CD14-positive monocyte (primary cell): ENCODE results near the gene COG7. TPM values are rescaled to one million over a fixed set of nuclear protein-coding genes. Genes with fewer than 3 reads are reported as not detected.
"Not testable (repeated sequence)": the region's sequence is repeated elsewhere in the genome, so short reads cannot be mapped to it uniquely, and the experiment has no call there.

Source experiments
- DNase-seq, 3 donors: peaks; one replicate each; pipeline ENCODE4 v3.0.0-alpha.2; 2011 to 2022
- H2AFZ ChIP-seq: 2 replicates; pipeline ENCODE4 v1.6.0; 2012; ENCODE audit warnings: mild to moderate bottlenecking, low read depth, low read length, inconsistent platforms; ENCODE audit not compliant: insufficient read depth, poor library complexity, severe bottlenecking
- H3K27ac ChIP-seq, 2 donors: 1 replicate in 1 of 2; 2 replicates in 1 of 2; pipeline ENCODE4 v1.5.1; 2012 to 2013; ENCODE audit warnings: low read length in 2 of 2, control low read depth in 1 of 2, inconsistent platforms in 1 of 2, low read depth in 1 of 2, mild to moderate bottlenecking in 1 of 2
- H3K27me3 ChIP-seq, 2 donors: one replicate each; pipeline versions ENCODE4 v1.6.0 to v1.6.1; 2011 to 2013; ENCODE audit warnings: low read length in 2 of 2; ENCODE audit not compliant: control insufficient read depth in 2 of 2, insufficient read depth in 2 of 2
- H3K36me3 ChIP-seq, 2 donors: replicated peaks in 1 of 2; 1 replicate in 1 of 2; 2 replicates in 1 of 2; pipeline versions ENCODE4 v1.5.1 to v1.6.1; 2012 to 2013; ENCODE audit warnings: low read length in 2 of 2, control low read depth in 1 of 2, inconsistent platforms in 1 of 2, mild to moderate bottlenecking in 1 of 2; ENCODE audit not compliant: insufficient read depth in 2 of 2, control insufficient read depth in 1 of 2
- H3K4me1 ChIP-seq, 2 donors: 1 replicate in 1 of 2; 2 replicates in 1 of 2; pipeline versions ENCODE4 v1.5.1 to v1.6.1; 2012 to 2013; ENCODE audit warnings: low read length in 2 of 2, control low read depth in 1 of 2, inconsistent platforms in 1 of 2, mild to moderate bottlenecking in 1 of 2, moderate library complexity in 1 of 2; ENCODE audit not compliant: insufficient read depth in 2 of 2, control insufficient read depth in 1 of 2
- H3K4me2 ChIP-seq: replicated peaks from 2 replicates; pipeline ENCODE3; 2012; ENCODE audit warnings: low read length, moderate library complexity, mild to moderate bottlenecking; ENCODE audit not compliant: poor library complexity, severe bottlenecking; ENCODE audit errors: extremely low read depth
- H3K4me3 ChIP-seq, 3 experiments: fragments of 200-600 bp in 1 of 3; sonication (generic) in 1 of 3; replicated peaks in 1 of 3; 1 replicate in 2 of 3; 2 replicates in 1 of 3; pipeline ENCODE4 v1.5.1; 2011 to 2013; ENCODE audit warnings: low read length in 3 of 3, mild to moderate bottlenecking in 3 of 3, control low read depth in 2 of 3, low read depth in 2 of 3, inconsistent platforms in 1 of 3, moderate library complexity in 1 of 3
- H3K79me2 ChIP-seq: 2 replicates; pipeline ENCODE4 v1.6.0; 2012; ENCODE audit warnings: mild to moderate bottlenecking, control low read depth, inconsistent platforms, low read length, moderate library complexity; ENCODE audit not compliant: insufficient read depth
- H3K9ac ChIP-seq: 2 replicates; pipeline ENCODE4 v1.6.0; 2017; ENCODE audit warnings: low read length, mild to moderate bottlenecking; ENCODE audit not compliant: insufficient read depth, poor library complexity, severe bottlenecking
- H3K9me3 ChIP-seq, 2 donors: replicated peaks in 1 of 2; 1 replicate in 1 of 2; 2 replicates in 1 of 2; pipeline versions ENCODE4 v1.5.1 to v1.6.1; 2012 to 2013; ENCODE audit warnings: low read length in 2 of 2, control low read depth in 1 of 2; ENCODE audit not compliant: control insufficient read depth in 1 of 2, insufficient read depth in 1 of 2
- H4K20me1 ChIP-seq: 2 replicates; pipeline ENCODE4 v1.6.0; 2012; ENCODE audit warnings: mild to moderate bottlenecking, low read length, control low read depth, moderate library complexity; ENCODE audit not compliant: insufficient read depth
- H3K27ac Mint-ChIP-seq, 7 donors: one replicate each; pipeline ENCODE4 v1.8.0; 2020; ENCODE audit warnings: mild to moderate bottlenecking in 7 of 7, mixed read lengths in 7 of 7, moderate library complexity in 6 of 7, inconsistent platforms in 2 of 7
- H3K27me3 Mint-ChIP-seq, 3 donors: one replicate each; pipeline ENCODE4 v1.8.0; 2021 to 2022; ENCODE audit warnings: low read depth in 3 of 3, mild to moderate bottlenecking in 3 of 3, mixed read lengths in 3 of 3, moderate library complexity in 3 of 3, inconsistent platforms in 1 of 3
- H3K36me3 Mint-ChIP-seq, 2 donors: one replicate each; pipeline ENCODE4 v1.8.0; 2020; ENCODE audit warnings: mixed read lengths in 2 of 2, inconsistent platforms in 1 of 2, mild to moderate bottlenecking in 1 of 2
- H3K4me1 Mint-ChIP-seq: one replicate; pipeline ENCODE4 v1.8.0; 2020; ENCODE audit warnings: mild to moderate bottlenecking, mixed read lengths
- H3K4me3 Mint-ChIP-seq, 2 donors: one replicate each; pipeline ENCODE4 v1.8.0; 2020; ENCODE audit warnings: mild to moderate bottlenecking in 2 of 2, mixed read lengths in 2 of 2, moderate library complexity in 1 of 2
- H3K9me3 Mint-ChIP-seq, 7 donors: one replicate each; pipeline ENCODE4 v1.8.0; 2020 to 2022; ENCODE audit warnings: mixed read lengths in 7 of 7, mild to moderate bottlenecking in 6 of 7, moderate library complexity in 6 of 7, inconsistent platforms in 2 of 7
- CTCF ChIP-seq: fragments of 200-600 bp; IDR thresholded peaks from one replicate; pipeline ENCODE4 v1.8.0; 2022; ENCODE audit warnings: antibody characterized with exemption, mild to moderate bottlenecking
- WGBS: methylation state at CpG from one replicate; pipeline ENCODE4 v1.1.5; 2013; ENCODE audit warnings: missing lambda C conversion rate; ENCODE audit not compliant: insufficient coverage; 5-methylcytosine and 5-hydroxymethylcytosine counted together
- intact Hi-C, 2 donors: fragments of 100-400 bp; cut with micrococcal nuclease; formaldehyde crosslinking; loops; one replicate each; pipeline versions ENCODE4 v1.15.0 to v1.15.1; 2023
- polyA plus RNA-seq, 3 donors: library from polyadenylated mRNA; depleted of rRNA in 1 of 3; unstranded in 2 of 3; stranded (reverse) in 1 of 3; fragments of 300-500 nt in 2 of 3; fragments of >200 nt in 1 of 3; fragmentation: Illumina TruSeq in 2 of 3; gene quantifications; 1 replicate in 2 of 3; 2 replicates in 1 of 3; pipeline ENCODE4 v1.2.3, GENCODE V29; 2012 to 2021

The COG7 gene
- polyA plus RNA-seq, 3 donors, result 6.6 to 28.8 (median 8.0) TPM

GRCh38 chr16:23464196-23464595 is 11.2 kb upstream of the COG7 start:
- H3K27me3 ChIP-seq, result no peaks in the 10 kb centered on the region
- peaks cover 0 to 1% (median 0%) of the 10 kb centered on the region in 7 donors for H3K9me3 Mint-ChIP-seq
- H3K9ac ChIP-seq, result no peak overlapping the region
- intact Hi-C loops, result no loop called here
- no peaks in the 10 kb centered on the region for H3K4me1 ChIP-seq
- TF ChIP-seq CTCF, result no peak
- H2AFZ ChIP-seq, result no peak overlapping the region
- H3K79me2 ChIP-seq, result no peaks in the 10 kb centered on the region
- H3K4me1 Mint-ChIP-seq, result no peaks in the 10 kb centered on the region
- H3K36me3 ChIP-seq, result peaks cover 35 to 58% of the 10 kb centered on the region in 2 donors
- H3K27ac Mint-ChIP-seq, result peak overlapping the region in 1 of 7 donors; percentile 5
- no peak overlapping the region for H3K4me2 ChIP-seq
- no peak overlapping the region for H3K4me3 ChIP-seq
- 88% methylated on average over 1 of the region's 1 CpG for WGBS
- H3K4me3 Mint-ChIP-seq, result no peak overlapping the region
- H3K36me3 Mint-ChIP-seq, result peaks cover 52 to 61% of the 10 kb centered on the region in 2 donors
- H4K20me1 ChIP-seq, result no peaks in the 10 kb centered on the region
- DNase-seq, result no peak
- H3K9me3 ChIP-seq, result no peaks in the 10 kb centered on the region
- H3K27me3 Mint-ChIP-seq, result no peaks in the 10 kb centered on the region
- H3K27ac ChIP-seq, result no peak overlapping the region

- H3K9me3 ChIP-seq, H3K4me2 ChIP-seq, H3K9me3 Mint-ChIP-seq, intact Hi-C loops, H3K27ac ChIP-seq, H3K4me3 Mint-ChIP-seq, H2AFZ ChIP-seq, H4K20me1 ChIP-seq, H3K4me3 ChIP-seq, H3K27me3 ChIP-seq, H3K27me3 Mint-ChIP-seq, H3K9ac ChIP-seq, DNase-seq, H3K79me2 ChIP-seq, H3K4me1 ChIP-seq, H3K4me1 Mint-ChIP-seq: not testable (repeated sequence)
- peaks cover 28 to 46% of the 10 kb centered on the region in 2 donors for H3K36me3 ChIP-seq
- peaks cover 40 to 49% of the 10 kb centered on the region in 2 donors for H3K36me3 Mint-ChIP-seq
- no CpG with 5 or more reads among the region's 6 CpGs for WGBS
- H3K27ac Mint-ChIP-seq, result peak overlapping the region in 1 of 7 donors; percentile 12
These were observed 10.0 kb upstream of the COG7 start for GRCh38 chr16:23462994-23463393.
